Measurements from ENCODE around the gene NOS1.

Gene NOS1

GRCh38 chr12:117367006-117367638 is 5.7 kb upstream of the NOS1 start:
- peak; percentile 64 for DNase-seq (ENCODE audit: low read depth, low spot score)

GRCh38 chr12:117365049-117365616 is 3.7 kb upstream of the NOS1 start:
- no peak for DNase-seq (ENCODE audit: low read depth, low spot score)
- no peak overlapping the region for H3K4me3 ChIP-seq (ENCODE audit: low read length)

More at GRCh38 chr12:117367006-117367638, 5.7 kb upstream of the NOS1 start:
- H3K4me3 ChIP-seq (ENCODE audit: low read length), result no peak overlapping the region

GRCh38 chr12:117363953-117364486 is 2.6 kb upstream of the NOS1 start:
- H3K4me3 ChIP-seq (ENCODE audit: low read length), result no peak overlapping the region
- DNase-seq (ENCODE audit: low read depth, low spot score), result no peak

GRCh38 chr12:117363056-117363662 is 1.7 kb upstream of the NOS1 start:
- no peak overlapping the region for H3K4me3 ChIP-seq (ENCODE audit: low read length)
- no peak for DNase-seq (ENCODE audit: low read depth, low spot score)

GRCh38 chr12:117362391-117362790 is 965 bp upstream of the NOS1 start:
- DNase-seq (ENCODE audit: low read depth, low spot score), result no peak
- no peak overlapping the region for H3K4me3 ChIP-seq (ENCODE audit: low read length)

GRCh38 chr12:117361905-117362304 is 479 bp upstream of the NOS1 start:
- H3K4me3 ChIP-seq (ENCODE audit: low read length), result no peak overlapping the region
- DNase-seq (ENCODE audit: low read depth, low spot score), result no peak

- no peak overlapping the region for H3K4me3 ChIP-seq (ENCODE audit: low read length)
Observed at GRCh38 chr12:117360551-117361346, 677 bp downstream of the NOS1 start.

GRCh38 chr12:117360222-117360550 is 1.2 kb downstream of the NOS1 start:
- DNase-seq (ENCODE audit: low read depth, low spot score), result no peak
- no peak overlapping the region for H3K4me3 ChIP-seq (ENCODE audit: low read length)

More at GRCh38 chr12:117360551-117361346, 677 bp downstream of the NOS1 start:
- no peak for DNase-seq (ENCODE audit: low read depth, low spot score)

GRCh38 chr12:117359029-117359845 is 2.2 kb downstream of the NOS1 start:
- no peak overlapping the region for H3K4me3 ChIP-seq (ENCODE audit: low read length)
- DNase-seq (ENCODE audit: low read depth, low spot score), result no peak

GRCh38 chr12:117356048-117356447 is 5.4 kb downstream of the NOS1 start:
- no peak overlapping the region for H3K4me3 ChIP-seq (ENCODE audit: low read length)
- no peak for DNase-seq (ENCODE audit: low read depth, low spot score)

GRCh38 chr12:117352883-117353282 is 8.5 kb downstream of the NOS1 start:
- no peak for DNase-seq (ENCODE audit: low read depth, low spot score)
- no peak overlapping the region for H3K4me3 ChIP-seq (ENCODE audit: low read length)

- H3K4me3 ChIP-seq (ENCODE audit: low read length), result no peak overlapping the region
- no peak for DNase-seq (ENCODE audit: low read depth, low spot score)
Observed at GRCh38 chr12:117352206-117352605, 9.2 kb downstream of the NOS1 start.

- no peak for DNase-seq (ENCODE audit: low read depth, low spot score)
- H3K4me3 ChIP-seq (ENCODE audit: low read length), result no peak overlapping the region
Observed at GRCh38 chr12:117350140-117350539, 11.3 kb downstream of the NOS1 start.

- H3K4me3 ChIP-seq (ENCODE audit: low read length), result no peak overlapping the region
- no peak for DNase-seq (ENCODE audit: low read depth, low spot score)
Observed at GRCh38 chr12:117347588-117347987, 13.8 kb downstream of the NOS1 start.

GRCh38 chr12:117344716-117345115 is 16.7 kb downstream of the NOS1 start:
- DNase-seq (ENCODE audit: low read depth, low spot score), result no peak
- no peak overlapping the region for H3K4me3 ChIP-seq (ENCODE audit: low read length)

GRCh38 chr12:117343849-117344248 is 17.6 kb downstream of the NOS1 start:
- no peak for DNase-seq (ENCODE audit: low read depth, low spot score)
- no peak overlapping the region for H3K4me3 ChIP-seq (ENCODE audit: low read length)

GRCh38 chr12:117343296-117343695 is 18.1 kb downstream of the NOS1 start:
- no peak overlapping the region for H3K4me3 ChIP-seq (ENCODE audit: low read length)
- no peak for DNase-seq (ENCODE audit: low read depth, low spot score)

- peak; percentile 8 for DNase-seq (ENCODE audit: low read depth, low spot score)
- no peak overlapping the region for H3K4me3 ChIP-seq (ENCODE audit: low read length)
Observed at GRCh38 chr12:117342682-117343081, 18.7 kb downstream of the NOS1 start.

GRCh38 chr12:117342247-117342646 is 19.2 kb downstream of the NOS1 start:
- no peak overlapping the region for H3K4me3 ChIP-seq (ENCODE audit: low read length)
- DNase-seq (ENCODE audit: low read depth, low spot score), result no peak

Measured in Jurkat, Clone E6-1 (cell line).